ENCODE results near the gene CELF5. TPM values are rescaled to one million over a fixed set of nuclear protein-coding genes. Genes with fewer than 3 reads are reported as not detected.
"Not testable (repeated sequence)": the region's sequence is repeated elsewhere in the genome, so short reads cannot be mapped to it uniquely, and the experiment has no call there.

Gene CELF5
- total RNA-seq, 2 donors from 2014 or later: 0.08 TPM; not detected in 1

GRCh38 chr19:3233116-3233515 lies 8.7 kb downstream of the CELF5 start:
- Histone ChIP-seq H3K27me3 (no peaks in the 10 kb centered on the region), H3K9me3 (no peaks in the 10 kb centered on the region), H3K27ac (no peak overlapping the region), H3K4me3 (no peak overlapping the region), H3K36me3 (no peaks in the 10 kb centered on the region), H3K4me1 (peaks cover 0 to 3% of the 10 kb centered on the region in 2 donors)
- no peak for TF ChIP-seq CTCF (IDR thresholded peaks at IDR 0.05)
- no peak for DNase-seq (ENCODE audit: low spot score)

GRCh38 chr19:3233831-3234230 lies 9.4 kb downstream of the CELF5 start:
- Histone ChIP-seq H3K9me3 (no peaks in the 10 kb centered on the region), H3K27me3 (no peaks in the 10 kb centered on the region), H3K4me3 (no peak overlapping the region), H3K27ac (no peak overlapping the region), H3K36me3 (no peaks in the 10 kb centered on the region), H3K4me1 (no peaks in the 10 kb centered on the region)
- DNase-seq (ENCODE audit: low spot score): no peak
- no peak for TF ChIP-seq CTCF (IDR thresholded peaks at IDR 0.05)

GRCh38 chr19:3234800-3235199 lies 10.3 kb downstream of the CELF5 start:
- Histone ChIP-seq H3K9me3 (no peaks in the 10 kb centered on the region), H3K4me1 (no peaks in the 10 kb centered on the region), H3K27ac (no peak overlapping the region), H3K27me3 (no peaks in the 10 kb centered on the region), H3K4me3 (no peak overlapping the region), H3K36me3 (no peaks in the 10 kb centered on the region)
- TF ChIP-seq CTCF (IDR thresholded peaks at IDR 0.05): no peak
- DNase-seq (ENCODE audit: low spot score): no peak

- DNase-seq (ENCODE audit: low spot score); H3K4me1 ChIP-seq; H3K36me3 ChIP-seq; H3K4me3 ChIP-seq; H3K9me3 ChIP-seq; H3K27me3 ChIP-seq; H3K27ac ChIP-seq: not testable (repeated sequence)
Observed at GRCh38 chr19:3235604-3236003, 11.1 kb downstream of the CELF5 start.

- Histone ChIP-seq H3K4me3 (no peak overlapping the region), H3K9me3 (no peaks in the 10 kb centered on the region), H3K27ac (no peak overlapping the region), H3K4me1 (no peaks in the 10 kb centered on the region), H3K36me3 (no peaks in the 10 kb centered on the region), H3K27me3 (no peaks in the 10 kb centered on the region)
- no peak for TF ChIP-seq CTCF (IDR thresholded peaks at IDR 0.05)
- DNase-seq (ENCODE audit: low spot score): no peak
Observed at GRCh38 chr19:3236272-3236671, 11.8 kb downstream of the CELF5 start.

- no peaks in the 10 kb centered on the region for H3K9me3 ChIP-seq
- no peak for DNase-seq (ENCODE audit: low spot score)
- no peaks in the 10 kb centered on the region for H3K27me3 ChIP-seq
- H3K36me3 ChIP-seq: no peaks in the 10 kb centered on the region
- H3K4me3 ChIP-seq: no peak overlapping the region
- H3K4me1 ChIP-seq: no peaks in the 10 kb centered on the region
- no peak for TF ChIP-seq CTCF (IDR thresholded peaks at IDR 0.05)
- H3K27ac ChIP-seq: no peak overlapping the region
Observed at GRCh38 chr19:3238066-3238561, 13.7 kb downstream of the CELF5 start.

Data from right atrium auricular region (tissue), 2 donors.